GM18873 (cell line): ENCODE measurements around the gene TMTC2.
"Not testable (repeated sequence)": the region's sequence is repeated elsewhere in the genome, so short reads cannot be mapped to it uniquely, and the experiment has no call there.

Experiments used
- ATAC-seq: cut with Tn5 transposase; IDR thresholded peaks from one replicate; pipeline ENCODE4 v1.9.1; 2021; ENCODE audit warnings: mild to moderate bottlenecking, moderate library complexity, moderate number of reproducible peaks; ENCODE audit not compliant: unreplicated experiment, low FRiP score

Gene TMTC2

DNA sequence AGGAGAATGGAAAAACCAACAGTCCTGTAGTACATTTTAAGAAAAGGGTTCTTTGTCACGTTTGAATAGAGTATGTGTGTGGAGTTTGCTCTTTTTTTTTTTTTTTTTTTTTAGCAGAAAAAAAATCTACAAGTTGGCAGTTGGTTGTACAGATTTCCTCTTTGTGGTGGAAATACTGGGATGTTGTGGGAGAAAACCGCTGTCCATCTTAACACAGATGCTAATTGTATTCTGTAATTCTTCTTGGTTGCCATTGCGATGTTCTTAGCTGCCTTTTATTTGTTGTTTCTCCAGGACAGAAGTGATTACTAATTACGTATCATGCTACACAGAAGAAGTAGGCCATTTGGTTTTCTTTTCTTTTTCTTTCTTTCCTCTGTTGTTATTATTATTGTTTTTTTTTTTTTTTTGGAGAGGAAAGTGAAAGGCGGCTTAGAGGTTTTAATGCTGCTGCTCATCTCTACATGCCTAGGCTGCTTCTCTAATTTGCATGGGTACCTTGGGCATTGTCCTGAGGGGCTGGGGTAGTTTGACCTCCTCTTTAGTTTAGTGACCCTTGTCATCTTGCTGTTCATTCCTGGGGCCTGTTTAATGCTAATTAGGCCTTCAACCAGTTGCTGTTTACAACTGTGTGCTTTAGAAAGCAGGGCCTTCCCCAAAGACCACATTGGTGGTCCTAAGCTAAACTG lies 94.7 kb downstream of the TMTC2 start:
- ATAC-seq = no peak

DNA sequence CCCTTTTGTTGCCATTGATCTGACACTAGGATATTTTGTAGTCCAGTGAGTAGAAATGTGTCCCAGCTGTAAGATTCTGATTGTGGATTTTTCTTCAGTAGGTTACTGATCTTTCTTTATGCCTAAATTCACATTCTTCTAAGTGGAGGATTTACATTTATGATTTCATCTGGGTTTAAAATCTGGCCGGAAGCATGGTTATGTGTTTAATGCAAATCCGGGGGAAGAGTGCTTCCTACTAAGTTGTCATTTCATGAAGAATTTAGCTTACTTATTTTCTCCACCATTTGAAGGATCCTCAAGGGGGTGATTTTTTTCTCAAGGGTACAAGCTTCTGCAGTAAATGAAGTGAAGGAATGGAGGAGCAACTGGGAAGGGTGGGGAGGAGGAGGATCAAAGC lies 96.7 kb downstream of the TMTC2 start:
- ATAC-seq = no peak

DNA sequence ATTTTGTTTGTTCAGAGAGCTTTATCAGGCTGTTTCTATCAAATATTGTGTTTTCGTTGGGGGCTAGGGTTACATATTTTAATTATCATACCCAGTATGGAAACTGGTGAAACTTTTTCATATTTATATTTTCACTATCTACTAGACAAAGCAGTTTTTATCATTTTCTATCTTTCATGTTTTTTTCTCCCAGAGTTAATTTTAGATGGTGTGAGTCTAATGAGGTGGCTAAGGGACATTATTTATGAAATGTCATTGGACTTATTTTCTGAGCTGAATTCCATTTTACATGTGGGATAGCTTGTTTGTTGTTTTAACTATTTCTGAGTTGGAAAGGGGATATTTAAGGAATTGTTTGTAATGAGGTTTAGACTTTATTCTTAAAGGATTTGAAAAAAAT lies 100.3 kb downstream of the TMTC2 start:
- no peak for ATAC-seq

- no peak for ATAC-seq
Observed at GRCh38 chr12:82788594-82788993, 101.9 kb downstream of the TMTC2 start.

DNA sequence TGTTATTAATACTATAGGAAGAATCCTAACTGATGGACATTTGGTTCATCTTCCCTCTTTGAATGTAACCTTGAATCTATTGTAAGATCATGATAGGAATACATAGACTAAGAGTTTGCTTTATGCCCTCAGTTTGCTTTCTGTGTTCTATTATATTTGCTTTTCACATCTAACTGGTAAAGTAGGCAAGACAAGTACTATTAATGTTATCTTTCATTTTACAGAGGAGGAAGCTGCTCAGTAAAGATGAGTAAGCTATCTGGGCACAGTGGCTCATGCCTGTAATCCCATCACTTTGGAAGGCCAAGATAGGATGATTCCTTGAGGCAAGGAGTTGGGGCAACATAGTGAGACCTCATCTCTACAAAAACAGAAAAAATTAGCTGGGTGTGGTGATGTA lies 103.0 kb downstream of the TMTC2 start:
- no peak for ATAC-seq

GRCh38 chr12:82793751-82794281 lies 107.1 kb downstream of the TMTC2 start:
- no peak for ATAC-seq

- no peak for ATAC-seq
Observed at GRCh38 chr12:82797480-82797879, 110.8 kb downstream of the TMTC2 start.

DNA sequence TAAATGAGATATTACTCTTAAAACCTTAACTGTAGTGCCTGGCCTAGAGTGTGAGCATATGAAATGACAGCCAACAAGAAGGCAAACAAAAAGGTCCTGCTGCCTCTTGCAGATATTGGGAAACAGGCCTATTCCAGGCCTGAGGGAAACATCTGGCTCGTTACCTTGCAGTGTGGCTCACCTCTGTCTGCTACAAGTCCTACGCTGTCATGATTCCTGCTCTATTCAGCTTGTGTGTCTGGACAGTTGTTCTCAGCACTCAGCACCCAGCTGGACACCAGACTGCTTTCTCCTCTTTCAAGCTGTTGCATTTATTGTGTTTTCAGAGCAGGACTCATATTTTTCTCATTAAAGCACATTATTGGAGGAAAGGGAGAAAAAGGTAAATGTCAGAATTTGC lies 113.5 kb downstream of the TMTC2 start:
- no peak for ATAC-seq

DNA sequence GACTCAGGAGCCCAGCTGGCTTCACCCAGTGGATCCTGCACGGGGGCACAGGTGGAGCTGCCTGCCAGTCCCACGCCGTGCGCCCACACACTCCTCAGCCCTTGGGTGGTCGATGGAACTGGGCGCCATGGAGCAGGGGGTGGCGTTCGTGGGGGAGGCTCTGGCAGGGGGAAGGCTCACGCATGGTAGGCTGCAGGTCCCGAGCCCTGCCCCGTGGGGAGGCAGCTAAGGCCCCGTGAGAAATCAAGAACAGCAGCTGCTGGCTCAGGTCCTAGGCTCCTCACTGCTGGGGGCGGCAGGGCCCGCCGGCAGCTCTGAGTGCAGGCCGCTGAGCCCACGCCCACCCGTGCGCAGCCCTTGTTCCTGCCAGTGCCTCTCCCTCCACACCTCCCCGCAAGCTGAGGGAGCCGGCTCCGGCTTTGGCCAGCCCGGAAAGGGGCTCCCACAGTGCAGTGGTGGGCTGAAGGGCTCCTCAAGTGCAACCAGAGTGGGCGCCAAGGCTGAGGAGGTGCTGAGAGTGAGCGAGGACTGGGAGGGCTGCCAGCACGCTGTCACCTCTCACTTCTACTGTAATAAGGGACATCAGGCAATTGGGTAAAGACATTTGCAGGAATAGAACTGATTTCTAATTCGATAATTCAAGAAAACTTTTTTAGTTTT lies 115.4 kb downstream of the TMTC2 start:
- no peak for ATAC-seq

GRCh38 chr12:82803201-82803600 lies 116.5 kb downstream of the TMTC2 start:
- ATAC-seq = no peak

- ATAC-seq = no peak
Observed at GRCh38 chr12:82804601-82805000, 117.9 kb downstream of the TMTC2 start.

DNA sequence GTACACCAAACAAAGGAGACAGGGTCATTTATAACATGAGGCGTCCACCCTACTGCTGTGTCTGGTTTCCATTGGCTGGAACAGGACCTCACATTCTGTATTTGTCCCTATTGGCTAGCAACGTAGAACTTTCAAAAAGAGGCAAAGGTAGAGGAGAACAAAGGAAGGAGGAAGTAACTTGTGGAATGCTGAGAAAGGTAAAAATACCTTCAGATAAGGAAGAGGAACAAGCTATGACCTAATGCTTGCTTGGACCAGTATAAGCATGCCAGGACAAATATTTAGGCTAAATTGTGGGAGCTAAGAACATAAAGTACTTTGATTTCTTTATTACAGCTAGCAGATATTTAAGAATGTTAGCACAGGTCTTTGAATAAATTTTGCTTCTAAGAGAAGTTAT lies 118.3 kb downstream of the TMTC2 start:
- ATAC-seq = not testable (repeated sequence)

- no peak for ATAC-seq
Observed at GRCh38 chr12:82805812-82806497, 119.2 kb downstream of the TMTC2 start.

- no peak for ATAC-seq
Observed at GRCh38 chr12:82807132-82807737, 120.5 kb downstream of the TMTC2 start.

GRCh38 chr12:82810568-82810967 lies 123.9 kb downstream of the TMTC2 start:
- ATAC-seq = no peak

- ATAC-seq = no peak
Observed at GRCh38 chr12:82817368-82817767, 130.7 kb downstream of the TMTC2 start.

GRCh38 chr12:82818271-82819035 lies 131.7 kb downstream of the TMTC2 start:
- no peak for ATAC-seq

DNA sequence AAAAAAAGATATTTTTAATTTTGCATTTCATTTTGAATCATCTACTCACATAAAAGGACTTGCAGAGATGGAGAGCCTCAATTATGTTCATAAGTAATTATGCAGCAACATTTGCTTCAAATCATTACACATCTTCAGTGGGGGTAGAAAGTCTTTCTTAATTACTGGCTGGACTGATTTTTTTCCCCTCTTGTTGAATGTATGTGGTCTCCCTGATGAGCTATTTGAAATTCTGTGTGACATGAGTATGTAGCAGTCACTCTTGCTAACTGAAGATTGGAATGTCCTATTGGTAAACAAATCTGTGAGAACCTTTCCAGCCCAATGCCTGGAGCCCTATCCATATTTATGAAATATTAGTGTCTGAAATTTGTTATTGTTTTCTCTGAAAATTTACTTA lies 139.8 kb downstream of the TMTC2 start:
- no peak for ATAC-seq

GRCh38 chr12:82832096-82832495 lies 145.4 kb downstream of the TMTC2 start:
- ATAC-seq = no peak

DNA sequence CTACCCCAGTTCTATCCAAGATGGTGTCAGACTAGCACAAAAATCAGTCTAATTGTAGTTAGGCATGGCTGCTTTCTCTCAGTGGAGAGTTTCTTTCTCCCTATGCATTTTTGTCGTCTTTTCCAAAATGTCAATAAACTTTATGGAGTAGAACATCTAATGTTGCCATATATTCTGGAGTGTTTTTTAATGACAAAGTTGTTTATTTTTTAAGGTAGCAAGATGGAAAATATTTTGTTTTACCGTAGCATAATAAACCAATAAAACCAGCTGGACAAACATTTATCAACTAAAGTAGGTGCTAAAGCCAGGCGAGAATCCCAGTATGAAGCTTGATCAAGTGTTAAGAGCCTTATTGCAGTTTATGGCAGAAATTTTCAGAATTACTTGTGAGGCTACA lies 146.3 kb downstream of the TMTC2 start:
- no peak for ATAC-seq
